ENCODE results near the gene TUBD1.
"Not testable (repeated sequence)": the region's sequence is repeated elsewhere in the genome, so short reads cannot be mapped to it uniquely, and the experiment has no call there.

TUBD1 gene

DNA sequence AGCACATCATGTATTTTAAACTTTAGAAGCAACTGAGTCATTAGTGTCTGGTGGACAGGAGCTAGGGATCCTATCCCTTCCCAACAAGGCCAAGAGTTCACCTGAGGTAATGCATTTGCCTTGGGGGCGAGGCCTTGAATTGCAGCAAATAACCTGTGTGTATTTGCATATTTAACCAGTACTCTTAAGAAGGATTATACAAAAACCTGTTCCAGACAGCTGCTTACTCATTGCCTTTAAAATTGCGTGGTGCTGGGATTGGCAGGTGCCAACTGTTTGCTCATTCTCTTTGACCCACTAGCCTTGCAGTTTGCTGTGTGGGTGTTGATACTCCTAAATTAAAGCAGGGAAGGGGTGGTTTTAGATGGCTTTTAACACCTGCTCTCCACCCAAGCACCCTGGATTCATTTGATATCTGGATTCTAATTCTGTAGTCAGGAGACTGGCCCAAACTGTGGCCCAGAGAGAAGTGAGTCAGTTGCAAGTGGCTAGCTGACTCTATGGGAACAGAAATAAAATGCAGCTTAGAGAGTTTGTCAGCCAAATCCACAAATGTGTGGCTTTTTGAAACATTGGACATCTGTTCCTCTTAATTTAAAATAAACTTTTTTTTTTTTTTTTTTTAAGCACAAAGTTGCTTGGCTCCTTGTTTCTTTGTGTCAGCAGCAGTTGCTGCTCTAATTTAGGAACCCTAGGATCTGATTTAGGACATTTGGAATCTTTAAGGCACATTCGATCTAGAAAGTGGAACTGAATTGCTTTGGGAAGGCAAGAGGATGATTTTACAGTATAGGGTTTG, 46.9 kb downstream of the TUBD1 start:
- DNase-seq: peak in 4 of 51 donors; percentile 2 to 31 (median 13)

DNA sequence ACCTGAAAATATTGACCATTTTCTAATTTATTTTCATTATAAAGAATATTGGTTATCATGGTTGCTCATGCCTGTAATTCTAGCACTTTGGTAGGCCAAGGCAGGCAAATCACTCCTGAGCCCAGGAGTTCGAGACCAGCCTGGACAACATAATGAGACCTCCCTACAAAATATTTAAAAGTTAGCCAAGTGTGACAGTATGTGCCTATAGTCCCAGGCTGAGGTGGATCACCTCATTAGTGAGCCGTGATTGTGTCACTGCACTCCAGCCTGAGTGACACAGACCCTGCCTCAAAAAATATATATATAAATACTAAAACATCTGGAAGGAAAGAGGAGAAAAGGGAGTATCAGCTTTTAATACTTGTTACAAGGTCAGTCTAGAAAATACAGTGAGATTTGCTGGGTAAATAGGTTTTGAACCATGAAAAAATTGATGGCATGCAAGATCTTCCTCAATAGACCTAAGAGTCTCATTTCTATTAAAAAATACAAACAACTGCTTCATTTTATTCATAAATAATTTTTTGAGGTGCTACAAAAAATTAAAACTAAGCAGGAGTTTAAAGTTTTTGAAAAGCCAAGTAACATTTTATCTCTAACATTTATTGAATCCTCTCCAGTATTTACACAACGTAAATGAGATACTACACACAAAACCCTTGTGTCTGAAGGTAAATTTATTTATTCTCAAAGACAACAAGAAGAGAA, 47.7 kb downstream of the TUBD1 start:
- no peak for DNase-seq

DNA sequence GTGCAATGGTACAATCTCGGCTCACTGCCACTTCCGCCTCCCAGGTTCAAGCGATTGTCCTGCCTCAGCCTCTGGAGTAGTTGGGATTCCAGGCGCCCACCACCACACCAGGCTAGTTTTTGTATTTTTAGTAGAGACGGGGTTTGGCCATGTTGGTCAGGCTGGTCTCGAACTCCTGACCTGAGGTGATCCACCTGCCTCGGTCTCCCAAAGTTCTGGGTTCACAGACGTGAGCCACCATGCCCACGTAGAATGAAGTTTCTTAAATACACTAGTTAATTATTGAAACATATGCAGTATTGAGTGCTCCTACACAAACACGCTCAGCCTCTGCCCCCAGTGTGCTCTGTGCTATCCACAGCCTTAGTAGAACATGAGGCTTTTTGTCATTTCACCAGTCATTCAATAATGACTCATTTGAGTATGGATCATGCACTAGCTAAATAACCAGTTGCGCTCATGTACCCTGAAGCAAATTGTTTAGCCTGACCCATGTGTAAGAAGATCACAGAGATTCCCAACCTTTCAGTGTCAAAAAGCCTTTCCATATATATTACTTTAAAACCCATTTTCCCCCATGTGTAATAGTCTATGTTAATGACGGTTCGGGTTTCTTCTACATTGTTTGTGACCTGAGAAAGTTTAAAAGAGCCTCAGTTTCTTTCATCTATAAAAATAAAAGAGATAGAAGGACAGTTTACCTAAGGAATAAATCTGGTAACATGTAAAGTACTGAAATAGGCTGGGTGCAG, 49.7 kb downstream of the TUBD1 start:
- no peak for DNase-seq

DNA sequence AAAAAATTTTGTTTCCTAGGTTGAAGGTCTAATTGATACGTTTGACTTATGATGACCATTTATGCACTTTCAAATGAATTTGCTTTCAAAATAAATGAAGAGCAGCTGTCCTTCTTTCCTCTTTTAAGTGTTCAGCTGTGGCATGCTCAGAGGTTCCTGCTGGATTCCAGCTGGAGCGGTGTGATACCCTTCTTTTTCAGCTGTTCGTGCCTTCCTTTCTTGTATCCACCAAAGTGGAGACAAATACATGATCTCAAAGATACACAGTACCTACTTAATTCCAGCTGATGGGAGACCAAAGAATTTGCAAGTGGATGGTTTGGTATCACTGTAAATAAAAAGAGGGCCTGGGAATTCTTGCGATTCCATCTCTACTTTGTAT, 50.9 kb downstream of the TUBD1 start:
- DNase-seq: not testable (repeated sequence)

DNA sequence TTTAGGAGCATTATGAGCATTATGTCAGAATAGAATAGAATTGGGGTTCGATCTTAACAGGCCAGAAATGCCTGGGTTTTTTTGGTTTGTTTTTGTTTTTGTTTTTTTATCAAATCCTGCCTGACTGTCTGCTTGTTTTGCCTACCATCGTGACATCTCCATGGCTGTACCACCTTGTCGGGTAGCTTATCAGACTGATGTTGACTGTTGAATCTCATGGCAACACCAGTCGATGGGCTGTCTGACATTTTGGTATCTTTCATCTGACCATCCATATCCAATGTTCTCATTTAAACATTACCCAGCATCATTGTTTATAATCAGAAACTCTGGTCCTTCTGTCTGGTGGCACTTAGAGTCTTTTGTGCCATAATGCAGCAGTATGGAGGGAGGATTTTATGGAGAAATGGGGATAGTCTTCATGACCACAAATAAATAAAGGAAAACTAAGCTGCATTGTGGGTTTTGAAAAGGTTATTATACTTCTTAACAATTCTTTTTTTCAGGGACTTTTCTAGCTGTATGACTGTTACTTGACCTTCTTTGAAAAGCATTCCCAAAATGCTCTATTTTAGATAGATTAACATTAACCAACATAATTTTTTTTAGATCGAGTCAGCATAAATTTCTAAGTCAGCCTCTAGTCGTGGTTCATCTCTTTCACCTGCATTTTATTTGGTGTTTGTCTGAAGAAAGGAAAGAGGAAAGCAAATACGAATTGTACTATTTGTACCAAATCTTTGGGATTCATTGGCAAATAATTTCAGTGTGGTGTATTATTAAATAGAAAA, 51.5 kb downstream of the TUBD1 start:
- not testable (repeated sequence) for DNase-seq

DNA sequence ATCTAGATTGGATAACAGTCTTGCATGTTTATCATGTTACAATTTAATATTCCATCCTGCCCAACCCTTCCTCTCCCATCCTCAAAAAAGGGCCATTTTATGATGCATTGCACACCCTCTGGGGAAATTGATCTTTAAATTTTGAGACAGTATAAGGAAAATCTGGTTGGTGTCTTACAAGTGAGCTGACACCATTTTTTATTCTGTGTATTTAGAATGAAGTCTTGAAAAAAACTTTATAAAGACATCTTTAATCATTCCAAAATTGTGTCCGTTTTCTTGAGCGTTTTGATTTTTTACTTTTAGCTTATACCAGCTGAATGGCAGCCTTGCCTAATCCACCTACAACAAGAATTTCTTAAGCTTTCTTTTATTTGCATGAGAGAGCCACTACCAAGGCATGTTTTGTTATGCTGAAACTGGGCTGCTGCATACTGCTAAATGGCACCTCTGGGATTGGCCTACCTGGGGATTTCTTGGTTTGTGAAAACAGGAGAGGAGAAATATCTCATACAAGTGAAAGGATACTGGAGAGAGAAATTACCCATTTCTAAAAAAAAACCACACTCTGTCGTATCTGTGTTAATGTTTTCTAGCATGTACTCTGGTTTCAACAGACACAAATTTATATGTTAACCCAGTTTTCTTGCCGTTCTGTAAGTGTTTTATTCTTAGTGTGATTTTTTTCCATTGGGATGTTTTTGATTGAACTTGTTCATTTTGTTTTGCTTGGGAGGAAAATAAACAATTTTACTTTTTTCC, 52.2 kb downstream of the TUBD1 start:
- no peak for DNase-seq

DNA sequence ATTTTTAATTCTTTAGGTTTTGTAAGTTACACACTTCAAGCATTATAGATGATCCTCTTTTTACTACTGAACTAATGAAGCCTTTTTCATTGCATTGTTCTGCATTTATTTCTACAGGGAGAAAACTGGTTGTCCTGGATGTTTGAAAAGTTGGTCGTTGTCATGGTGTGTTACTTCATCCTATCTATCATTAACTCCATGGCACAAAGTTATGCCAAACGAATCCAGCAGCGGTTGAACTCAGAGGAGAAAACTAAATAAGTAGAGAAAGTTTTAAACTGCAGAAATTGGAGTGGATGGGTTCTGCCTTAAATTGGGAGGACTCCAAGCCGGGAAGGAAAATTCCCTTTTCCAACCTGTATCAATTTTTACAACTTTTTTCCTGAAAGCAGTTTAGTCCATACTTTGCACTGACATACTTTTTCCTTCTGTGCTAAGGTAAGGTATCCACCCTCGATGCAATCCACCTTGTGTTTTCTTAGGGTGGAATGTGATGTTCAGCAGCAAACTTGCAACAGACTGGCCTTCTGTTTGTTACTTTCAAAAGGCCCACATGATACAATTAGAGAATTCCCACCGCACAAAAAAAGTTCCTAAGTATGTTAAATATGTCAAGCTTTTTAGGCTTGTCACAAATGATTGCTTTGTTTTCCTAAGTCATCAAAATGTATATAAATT, 53.0 kb downstream of the TUBD1 start:
- no peak for DNase-seq

DNA sequence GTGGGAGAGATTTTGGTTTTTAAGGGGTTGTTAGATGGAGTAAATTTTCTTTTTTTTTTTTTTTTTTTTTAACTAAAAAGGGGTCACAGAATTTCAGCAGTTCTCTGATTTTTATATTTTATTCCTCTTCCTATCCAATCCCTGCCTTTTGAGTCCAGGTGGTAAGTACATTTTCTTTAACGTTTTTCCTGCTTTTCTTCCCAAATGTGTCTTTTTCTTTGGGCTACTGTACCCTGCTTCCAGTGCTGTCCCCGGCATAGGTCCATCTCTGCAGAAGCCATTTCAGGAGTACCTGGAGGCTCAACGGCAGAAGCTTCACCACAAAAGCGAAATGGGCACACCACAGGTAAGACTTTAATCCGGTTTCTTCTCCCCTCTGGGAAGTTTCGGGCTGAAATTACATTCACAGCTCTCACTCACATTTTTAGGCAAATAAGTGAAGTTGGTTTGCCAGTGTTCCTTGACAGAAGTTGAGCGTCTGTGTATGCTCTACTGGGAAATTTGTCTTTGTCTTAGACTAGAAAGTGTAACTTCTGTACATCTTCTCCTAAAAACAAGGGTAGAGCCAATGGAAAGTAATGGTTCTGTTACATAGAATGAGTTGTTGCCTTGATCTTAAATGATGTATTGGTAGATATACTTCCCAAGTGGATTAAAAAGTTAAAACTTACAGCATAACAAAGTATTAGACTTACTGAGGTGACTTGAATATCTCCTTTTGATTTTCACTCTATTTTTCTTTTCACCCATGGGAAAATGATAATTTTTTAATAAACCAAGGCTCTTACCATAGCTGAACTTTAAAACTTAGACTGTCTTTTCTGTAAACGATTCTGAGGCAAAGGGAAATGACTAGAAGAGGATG, 54.5 kb downstream of the TUBD1 start:
- DNase-seq: no peak

DNA sequence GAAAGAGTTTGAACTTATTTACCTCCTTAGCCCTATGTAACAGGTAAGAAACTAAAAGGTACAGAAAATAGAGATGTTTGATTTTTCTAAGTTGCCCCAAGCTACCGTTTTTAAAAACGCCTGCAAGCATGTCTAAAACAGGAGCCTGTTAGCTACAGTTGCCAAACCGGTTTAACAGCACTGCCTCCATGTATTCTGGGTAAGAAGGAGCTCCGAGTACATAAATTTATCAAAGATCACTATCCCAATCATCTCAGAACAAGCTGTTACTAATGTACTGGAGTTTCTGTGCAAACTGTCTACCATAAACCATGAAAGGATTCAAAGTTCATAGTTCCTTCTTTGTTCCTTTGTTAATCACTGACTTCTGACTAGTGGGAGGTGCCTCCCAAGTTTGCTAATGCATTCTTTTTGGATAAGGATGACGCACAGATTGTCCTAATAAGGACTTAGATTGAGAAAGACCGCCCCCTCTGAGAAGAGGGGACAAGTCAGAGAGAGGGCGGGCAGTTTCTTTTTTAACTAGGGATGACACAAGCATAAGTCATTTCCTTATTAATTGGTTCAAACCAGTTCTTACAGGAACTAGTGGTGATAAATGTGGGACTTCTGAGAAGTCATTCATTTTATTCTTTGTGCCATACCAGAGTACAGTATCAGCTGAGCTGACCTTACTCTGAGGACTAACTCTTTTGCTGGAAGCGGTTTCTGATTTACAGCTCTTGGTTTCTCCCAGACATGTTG, 55.3 kb downstream of the TUBD1 start:
- peak in 4 of 51 donors; percentile 12 to 44 (median 29) for DNase-seq

DNA sequence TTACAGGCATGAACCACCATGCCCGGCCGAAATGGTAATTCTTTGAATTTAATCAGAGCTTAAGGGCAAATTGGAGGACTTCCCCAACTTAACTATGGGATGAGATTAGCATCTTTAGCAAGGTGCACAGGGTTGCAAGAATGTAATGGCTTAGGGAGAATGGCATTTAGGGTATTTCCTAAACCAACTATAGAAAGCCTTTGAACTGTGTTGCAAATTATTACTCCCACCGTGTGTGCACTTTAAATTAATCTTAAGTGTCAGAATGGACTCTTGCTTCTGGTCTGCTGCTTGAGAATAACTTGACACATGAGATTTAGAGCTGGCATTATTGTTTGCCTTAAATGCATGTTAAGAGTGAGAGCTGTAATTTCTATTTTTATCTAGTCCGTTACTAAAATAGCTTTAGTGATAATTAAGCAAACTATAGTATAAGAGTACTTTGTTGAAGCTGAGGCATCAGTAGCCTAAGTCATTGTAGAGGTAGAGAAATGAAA, 59.8 kb downstream of the TUBD1 start:
- no peak for DNase-seq

DNA sequence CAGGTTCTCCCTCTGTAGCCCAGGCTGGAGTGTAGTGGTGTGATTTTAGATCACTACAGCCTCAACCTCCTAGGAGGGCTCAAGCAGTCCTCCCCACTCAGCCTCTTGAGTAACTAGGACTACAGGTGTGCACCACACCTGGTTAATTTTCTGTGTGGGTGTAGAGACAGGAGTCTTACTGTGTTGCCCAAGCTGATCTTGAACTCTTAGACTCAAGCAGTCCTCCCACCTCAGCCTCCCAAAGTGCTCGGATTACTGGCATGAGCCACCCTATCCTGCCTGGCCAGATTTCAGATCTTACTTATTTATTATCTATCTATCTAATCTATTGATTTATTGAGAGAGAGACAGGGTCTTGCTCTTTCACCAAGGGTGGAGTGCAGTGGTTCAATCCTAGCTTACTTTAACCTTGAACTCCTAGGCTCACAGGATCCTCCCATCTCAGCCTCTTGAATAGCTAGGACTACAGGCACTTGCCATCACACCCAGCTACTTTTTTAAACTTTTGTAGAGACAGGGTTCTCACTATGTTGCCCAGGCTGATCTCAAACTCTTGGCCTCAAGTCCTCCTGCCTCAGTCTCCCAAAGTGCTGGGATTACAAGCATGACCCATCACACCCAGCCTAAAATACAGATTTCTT, 61.8 kb downstream of the TUBD1 start:
- DNase-seq: no peak

DNA sequence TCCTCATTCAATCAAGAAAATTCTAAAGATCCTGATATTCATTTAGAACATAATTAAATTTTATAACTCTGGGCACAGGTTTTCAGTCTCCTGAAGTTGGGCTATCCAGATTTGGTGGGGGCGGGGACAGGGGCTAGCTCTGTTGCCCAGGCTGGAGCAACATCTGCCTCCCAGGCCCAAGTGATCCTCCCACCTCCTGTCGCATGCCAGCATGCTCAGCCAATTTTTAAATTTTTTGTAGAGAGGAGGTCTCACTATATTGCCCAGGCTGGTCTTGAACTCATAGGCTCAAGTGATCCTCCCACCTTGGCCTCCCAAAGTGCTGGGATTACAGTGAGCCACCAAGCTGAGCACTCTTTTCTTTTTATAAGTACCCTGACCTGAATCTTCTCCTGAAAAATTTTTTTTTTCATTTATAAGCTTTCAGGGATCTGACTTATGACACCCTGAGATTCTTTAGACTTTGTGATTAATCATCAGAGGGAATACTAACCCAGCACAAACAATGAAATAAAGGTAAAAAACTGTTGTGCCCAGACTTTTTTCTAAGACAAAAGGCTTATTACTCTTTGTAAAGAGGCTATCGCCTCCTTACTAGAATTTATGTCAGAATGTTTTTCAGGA, 62.6 kb downstream of the TUBD1 start:
- no peak for DNase-seq

DNA sequence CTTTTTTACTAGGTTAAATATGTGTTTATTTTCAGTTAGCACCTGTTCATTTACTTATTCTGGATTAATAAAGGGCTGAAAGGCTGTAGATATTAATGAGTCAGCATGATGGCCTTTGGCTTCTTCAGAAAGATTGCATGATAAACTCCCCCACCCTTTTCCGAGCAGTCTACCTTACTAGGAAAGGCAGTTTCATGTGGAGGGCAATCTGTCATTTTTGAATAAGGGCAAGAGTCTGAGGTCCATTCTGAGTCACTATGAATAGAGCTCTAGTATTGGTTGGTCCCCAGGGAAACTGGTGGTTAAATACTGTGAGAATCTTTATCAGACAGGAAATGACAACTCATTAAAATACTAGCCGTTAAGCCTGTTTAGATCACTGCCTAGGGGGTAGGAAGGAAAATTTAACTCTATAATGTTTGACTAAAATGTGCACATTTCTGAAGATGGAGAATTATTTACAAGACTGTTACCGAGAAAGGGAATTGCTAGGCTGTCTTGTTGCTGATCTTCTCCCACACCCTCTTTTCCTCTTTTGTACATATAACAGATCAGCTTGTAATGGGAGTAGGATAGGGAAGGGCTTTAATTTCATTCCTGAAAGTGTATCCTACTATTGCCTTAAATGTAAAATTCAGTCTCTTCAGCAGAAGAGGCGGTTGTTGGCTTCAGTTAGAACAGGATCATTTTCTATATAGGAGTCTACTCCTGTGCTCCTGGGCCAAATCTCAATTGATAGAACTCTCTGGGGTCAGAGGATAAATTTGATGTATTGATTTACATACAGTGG, 63.3 kb downstream of the TUBD1 start:
- no peak for DNase-seq

DNA sequence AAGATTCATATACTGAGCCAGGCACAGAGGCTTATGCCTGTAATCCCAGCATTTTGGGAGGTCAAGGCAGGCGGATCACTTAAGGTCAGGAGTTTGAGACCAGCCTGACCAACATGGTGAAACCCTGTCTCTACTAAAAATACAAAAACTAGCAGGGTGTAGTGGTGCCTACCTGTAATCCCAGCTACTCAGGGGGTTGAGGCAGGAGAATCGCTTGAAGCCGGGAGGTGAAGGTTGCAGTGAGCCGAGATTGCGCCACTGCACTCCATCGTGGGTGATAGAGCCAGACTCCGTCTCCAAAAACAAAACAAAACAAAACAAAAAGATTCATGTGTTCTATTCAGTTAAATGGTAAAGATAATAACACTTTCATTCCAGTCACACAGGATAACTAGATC, 63.9 kb downstream of the TUBD1 start:
- not testable (repeated sequence) for DNase-seq

DNA sequence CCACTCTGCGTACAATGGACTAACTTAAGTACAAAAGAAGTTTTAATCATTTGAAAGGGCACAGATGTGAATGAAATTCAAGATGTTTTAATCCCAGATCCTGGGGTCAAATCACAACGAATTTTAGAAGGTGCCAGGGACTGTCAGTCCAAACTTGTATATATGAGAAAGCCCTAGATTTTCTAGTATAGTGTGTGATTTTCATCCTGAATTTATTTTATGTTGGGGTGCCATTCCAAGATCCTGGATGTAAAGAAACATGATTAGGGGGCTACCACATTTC, 64.3 kb downstream of the TUBD1 start:
- no peak for DNase-seq

DNA sequence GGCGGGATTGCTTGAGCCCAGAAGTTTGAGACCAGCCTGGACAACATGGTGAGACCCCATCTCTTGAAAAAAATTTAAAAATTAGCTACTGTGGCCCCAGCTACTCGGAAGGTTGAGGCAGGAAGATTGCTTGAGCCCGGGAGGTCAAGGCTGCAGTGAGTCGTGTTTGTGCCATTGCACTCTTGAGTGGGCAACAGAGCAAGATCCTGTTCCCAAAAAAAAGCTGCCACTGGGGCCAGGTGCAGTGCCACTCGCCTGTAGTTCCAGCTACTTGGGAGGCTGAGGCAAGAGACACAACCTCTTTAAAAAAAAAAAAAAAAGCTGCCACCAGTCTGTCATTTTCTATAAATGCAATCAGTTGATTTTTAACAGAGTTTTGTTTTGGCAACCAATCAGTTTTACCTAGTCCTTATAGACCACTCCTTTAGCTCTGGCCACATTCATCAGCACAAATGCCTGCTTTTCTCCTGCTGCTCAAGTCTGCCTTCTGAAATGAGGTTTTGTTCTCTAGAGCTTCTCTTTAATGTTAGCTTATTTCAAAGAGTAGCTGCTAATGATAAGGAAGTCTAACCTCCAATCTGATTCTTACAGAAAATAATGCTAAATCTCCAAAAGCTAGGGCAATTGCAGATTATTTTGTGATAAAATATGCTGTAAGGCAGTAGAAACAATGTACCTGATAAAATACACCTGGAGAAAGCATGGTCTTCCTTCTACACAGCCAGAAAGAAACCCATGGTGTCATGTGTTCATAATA, 64.8 kb downstream of the TUBD1 start:
- no peak for DNase-seq
